CD4-positive, alpha-beta T cell (primary cell): ENCODE results near the gene GRP. TPM values are rescaled to one million over a fixed set of nuclear protein-coding genes. Genes with fewer than 3 reads are reported as not detected.

ENCODE experiments used
- ATAC-seq: fragments of 200-7000 bp; cut with Tn5 transposase; one replicate; pipeline ENCODE4 v1.10.0; 2022; ENCODE audit warnings: mild to moderate bottlenecking; ENCODE audit not compliant: poor library complexity
- CTCF ChIA-PET: fragments of 350-600 bp; sonication (Branson Sonifier 250); formaldehyde crosslinking; loops from one replicate; lab custom pipeline; 2021; ENCODE audit warnings: antibody characterized with exemption, inconsistent platforms; lab: Charles Lee
- POLR2A ChIA-PET: fragments of 350-600 bp; sonication (Branson Sonifier 250); formaldehyde crosslinking; loops from one replicate; lab custom pipeline; 2021; ENCODE audit warnings: antibody characterized with exemption, inconsistent platforms; lab: Charles Lee
- DNase-seq, 14 experiments: peaks; one replicate each; pipeline ENCODE4 v3.0.0-alpha.2; 2013 to 2020; ENCODE audit warnings: mixed read lengths in 2 of 14
- H3K27ac ChIP-seq, 2 donors: one replicate each; pipeline versions ENCODE4 v1.5.1 to v1.7.0; 2013; ENCODE audit warnings: low read length in 2 of 2, low read depth in 1 of 2, mild to moderate bottlenecking in 1 of 2
- H3K27me3 ChIP-seq, 2 experiments: 1 replicate in 1 of 2; 2 replicates in 1 of 2; pipeline versions ENCODE4 v1.6.1 to v1.7.0; 2013; ENCODE audit warnings: low read length in 2 of 2, control low read depth in 1 of 2, mild to moderate bottlenecking in 1 of 2, moderate library complexity in 1 of 2; ENCODE audit not compliant: insufficient read depth in 2 of 2, control insufficient read depth in 1 of 2
- H3K36me3 ChIP-seq: one replicate; pipeline ENCODE4 v1.6.1; 2013; ENCODE audit warnings: low read length, control low read depth; ENCODE audit not compliant: insufficient read depth
- H3K4me1 ChIP-seq: one replicate; pipeline ENCODE4 v1.6.1; 2013; ENCODE audit warnings: low read length, control low read depth; ENCODE audit not compliant: insufficient read depth
- H3K4me3 ChIP-seq: one replicate; pipeline ENCODE4 v1.5.1; 2013; ENCODE audit warnings: mild to moderate bottlenecking, low read length, moderate library complexity
- H3K9me3 ChIP-seq, 2 experiments: 1 replicate in 1 of 2; 2 replicates in 1 of 2; pipeline versions ENCODE4 v1.6.1 to v1.7.0; 2013; ENCODE audit warnings: low read length in 2 of 2, mild to moderate bottlenecking in 2 of 2, control low read depth in 1 of 2, moderate library complexity in 1 of 2; ENCODE audit not compliant: control insufficient read depth in 1 of 2, insufficient read depth in 1 of 2
- H3K27ac Mint-ChIP-seq: one replicate; pipeline ENCODE4 v1.8.0; 2020; ENCODE audit warnings: mixed read lengths
- H3K27me3 Mint-ChIP-seq: one replicate; pipeline ENCODE4 v1.8.0; 2021; ENCODE audit warnings: mixed read lengths
- H3K36me3 Mint-ChIP-seq: one replicate; pipeline ENCODE4 v1.8.0; 2021; ENCODE audit warnings: low read depth, mixed read lengths
- H3K4me1 Mint-ChIP-seq: one replicate; pipeline ENCODE4 v1.8.0; 2021; ENCODE audit warnings: low read depth, mixed read lengths
- H3K4me3 Mint-ChIP-seq: one replicate; pipeline ENCODE4 v1.8.0; 2020; ENCODE audit warnings: mild to moderate bottlenecking, mixed read lengths
- H3K9me3 Mint-ChIP-seq: one replicate; pipeline ENCODE4 v1.8.0; 2020; ENCODE audit warnings: mixed read lengths
- CTCF ChIP-seq: fragments of 200-600 bp; IDR thresholded peaks from one replicate; pipeline ENCODE4 v1.8.0; 2022; ENCODE audit warnings: antibody characterized with exemption, mild to moderate bottlenecking
- intact Hi-C, 2 experiments: fragments of 100-400 bp; cut with DNase I in 1 of 2; cut with micrococcal nuclease in 1 of 2; formaldehyde crosslinking; loops; one replicate each; pipeline versions ENCODE4 v1.15.1 to v1.9.0; 2023 to 2025; cut with DNase I, micrococcal nuclease
- total RNA-seq, 174 experiments: library from RNA in 2 of 174; stranded (reverse) in 2 of 174; gene quantifications; one replicate each; pipeline ENCODE4 v1.2.3 and lab custom pipeline; 2021 to 2026

The GRP gene
- total RNA-seq, 2 experiments from 2014 or later: not detected

- Mint-ChIP-seq H3K4me1 (no peaks in the 10 kb centered on the region), H3K27ac (no peak overlapping the region), H3K27me3 (peaks cover 48% of the 10 kb centered on the region), H3K36me3 (no peaks in the 10 kb centered on the region), H3K4me3 (no peak overlapping the region), H3K9me3 (no peaks in the 10 kb centered on the region)
- Histone ChIP-seq H3K9me3 (peaks cover 0 to 4% of the 10 kb centered on the region in 2 experiments), H3K4me3 (no peak overlapping the region), H3K4me1 (no peaks in the 10 kb centered on the region), H3K36me3 (no peaks in the 10 kb centered on the region), H3K27me3 (peaks cover 0 to 6% of the 10 kb centered on the region in 2 experiments), H3K27ac (no peak overlapping the region)
- no peak for TF ChIP-seq CTCF
- DNase-seq (no peak), ATAC-seq (no peak)
- POLR2A ChIA-PET: no interaction called here
- CTCF ChIA-PET: no interaction called here
- intact Hi-C loops: no loop called here
Measured at GRCh38 chr18:59238385-59238784, 18.4 kb downstream of the GRP start.

DNA sequence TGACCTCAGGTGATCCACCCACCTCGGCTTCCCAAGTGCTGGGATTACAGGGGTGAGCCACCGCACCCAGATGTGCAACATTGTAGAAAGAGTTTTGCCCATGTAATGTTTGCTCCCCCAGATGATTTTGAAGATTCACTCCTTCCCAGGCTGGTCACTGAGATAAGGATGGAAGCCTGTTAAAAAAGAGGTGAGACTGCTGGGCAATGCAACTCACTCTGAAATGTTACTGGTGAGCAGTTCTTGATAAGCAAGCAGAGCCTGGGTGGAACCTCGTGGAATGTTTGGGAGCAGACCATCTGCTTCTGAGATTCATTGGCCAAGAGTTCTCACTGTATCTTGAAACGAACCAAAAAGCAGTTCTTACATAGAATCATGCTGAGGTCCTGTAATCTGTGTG lies 19.7 kb downstream of the GRP start:
- Mint-ChIP-seq H3K27ac (no peak overlapping the region), H3K4me1 (no peaks in the 10 kb centered on the region), H3K36me3 (no peaks in the 10 kb centered on the region), H3K9me3 (no peaks in the 10 kb centered on the region), H3K4me3 (no peak overlapping the region), H3K27me3 (peaks cover 60% of the 10 kb centered on the region)
- no peak overlapping the region for H3K4me3 ChIP-seq
- H3K9me3 ChIP-seq: peaks cover 0 to 4% of the 10 kb centered on the region in 2 experiments
- TF ChIP-seq CTCF: no peak
- H3K36me3 ChIP-seq: no peaks in the 10 kb centered on the region
- ChIA-PET CTCF (no interaction called here), POLR2A (no interaction called here)
- H3K27ac ChIP-seq: no peak overlapping the region
- intact Hi-C loops: no loop called here
- H3K27me3 ChIP-seq: peaks cover 0 to 6% of the 10 kb centered on the region in 2 experiments
- ATAC-seq (no peak), DNase-seq (no peak)
- H3K4me1 ChIP-seq: no peaks in the 10 kb centered on the region

DNA sequence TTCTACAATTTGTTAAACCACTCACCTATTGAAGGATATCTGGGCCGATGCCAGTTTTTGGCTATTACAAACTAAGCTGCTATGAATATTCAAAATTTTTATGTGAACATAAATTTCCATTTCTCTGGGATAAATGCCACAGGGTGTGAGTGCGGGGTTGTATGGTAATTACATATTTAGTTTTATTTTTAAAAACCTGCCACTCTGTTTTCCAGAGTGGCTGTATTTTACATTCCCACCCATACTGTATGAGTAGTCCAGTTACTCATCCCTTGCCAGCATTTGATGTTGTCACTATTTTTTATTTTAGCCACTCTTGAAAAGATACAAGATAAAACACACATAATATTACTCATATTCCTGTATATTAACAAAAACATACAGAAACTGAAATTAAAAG lies 22.9 kb downstream of the GRP start:
- ATAC-seq (no peak), DNase-seq (no peak)
- Mint-ChIP-seq H3K9me3 (no peaks in the 10 kb centered on the region), H3K27me3 (peaks cover 77% of the 10 kb centered on the region), H3K4me1 (no peaks in the 10 kb centered on the region), H3K4me3 (no peak overlapping the region), H3K36me3 (no peaks in the 10 kb centered on the region), H3K27ac (no peak overlapping the region)
- POLR2A ChIA-PET: no interaction called here
- Histone ChIP-seq H3K4me1 (no peaks in the 10 kb centered on the region), H3K36me3 (no peaks in the 10 kb centered on the region), H3K27me3 (peaks cover 0 to 17% of the 10 kb centered on the region in 2 experiments), H3K4me3 (no peak overlapping the region), H3K9me3 (peaks cover 0 to 4% of the 10 kb centered on the region in 2 experiments), H3K27ac (no peak overlapping the region)
- CTCF ChIA-PET: no interaction called here
- TF ChIP-seq CTCF: no peak
- intact Hi-C loops: no loop called here
